ENCODE measurements around the gene KLHL26. TPM values are rescaled to one million over a fixed set of nuclear protein-coding genes. Genes with fewer than 3 reads are reported as not detected.

KLHL26 gene
- total and polyA plus RNA-seq, 2 experiments from 2014 or later, result 8.2 to 8.6 TPM

DNA sequence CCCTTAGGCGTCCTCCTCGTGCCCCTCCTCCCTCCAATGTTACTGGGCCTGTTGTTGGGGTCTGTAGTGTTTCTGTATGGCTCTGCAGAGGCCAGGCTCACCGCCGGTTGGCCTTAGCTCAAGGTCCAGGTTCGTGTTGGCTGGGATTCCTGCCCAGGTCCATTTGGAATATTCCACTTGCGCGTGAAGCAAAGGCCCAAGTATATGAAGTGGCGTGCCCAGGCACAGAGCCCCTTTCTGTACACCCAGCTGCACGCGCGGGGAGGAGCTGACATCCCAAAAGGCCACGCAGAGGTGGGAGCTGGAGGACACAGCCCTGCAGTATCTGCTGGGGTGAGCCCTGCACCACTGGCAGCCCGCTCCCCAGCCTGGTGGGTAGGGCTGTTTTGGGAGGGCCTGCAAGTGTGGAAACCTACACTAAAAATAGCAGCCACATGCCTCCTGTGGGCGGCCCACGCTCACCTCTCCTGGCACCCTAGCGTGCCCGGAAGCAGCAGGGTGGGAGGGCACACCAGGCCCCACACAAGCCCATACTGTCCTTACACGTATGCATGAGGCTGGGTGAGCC, 76.8 kb downstream of the KLHL26 start:
- no peak for DNase-seq (ENCODE audit: low read depth in 1 of 2, low spot score in 1 of 2)
- no peaks in the 10 kb centered on the region for H3K27me3 ChIP-seq
- TF ChIP-seq, protein P1, sequence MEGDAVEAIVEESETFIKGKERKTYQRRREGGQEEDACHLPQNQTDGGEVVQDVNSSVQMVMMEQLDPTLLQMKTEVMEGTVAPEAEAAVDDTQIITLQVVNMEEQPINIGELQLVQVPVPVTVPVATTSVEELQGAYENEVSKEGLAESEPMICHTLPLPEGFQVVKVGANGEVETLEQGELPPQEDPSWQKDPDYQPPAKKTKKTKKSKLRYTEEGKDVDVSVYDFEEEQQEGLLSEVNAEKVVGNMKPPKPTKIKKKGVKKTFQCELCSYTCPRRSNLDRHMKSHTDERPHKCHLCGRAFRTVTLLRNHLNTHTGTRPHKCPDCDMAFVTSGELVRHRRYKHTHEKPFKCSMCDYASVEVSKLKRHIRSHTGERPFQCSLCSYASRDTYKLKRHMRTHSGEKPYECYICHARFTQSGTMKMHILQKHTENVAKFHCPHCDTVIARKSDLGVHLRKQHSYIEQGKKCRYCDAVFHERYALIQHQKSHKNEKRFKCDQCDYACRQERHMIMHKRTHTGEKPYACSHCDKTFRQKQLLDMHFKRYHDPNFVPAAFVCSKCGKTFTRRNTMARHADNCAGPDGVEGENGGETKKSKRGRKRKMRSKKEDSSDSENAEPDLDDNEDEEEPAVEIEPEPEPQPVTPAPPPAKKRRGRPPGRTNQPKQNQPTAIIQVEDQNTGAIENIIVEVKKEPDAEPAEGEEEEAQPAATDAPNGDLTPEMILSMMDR (IDR thresholded peaks at IDR 0.05; ENCODE audit: low read depth, low read length), result no peak
- no peaks in the 10 kb centered on the region for H3K9me3 ChIP-seq (ENCODE audit: low read depth)
- peak overlapping the region; percentile 8 for H3K27ac ChIP-seq
- no peaks in the 10 kb centered on the region for H3K36me3 ChIP-seq
- no peak overlapping the region for H3K4me3 ChIP-seq
- H3K4me1 ChIP-seq (ENCODE audit: low read depth), result no peaks in the 10 kb centered on the region

DNA sequence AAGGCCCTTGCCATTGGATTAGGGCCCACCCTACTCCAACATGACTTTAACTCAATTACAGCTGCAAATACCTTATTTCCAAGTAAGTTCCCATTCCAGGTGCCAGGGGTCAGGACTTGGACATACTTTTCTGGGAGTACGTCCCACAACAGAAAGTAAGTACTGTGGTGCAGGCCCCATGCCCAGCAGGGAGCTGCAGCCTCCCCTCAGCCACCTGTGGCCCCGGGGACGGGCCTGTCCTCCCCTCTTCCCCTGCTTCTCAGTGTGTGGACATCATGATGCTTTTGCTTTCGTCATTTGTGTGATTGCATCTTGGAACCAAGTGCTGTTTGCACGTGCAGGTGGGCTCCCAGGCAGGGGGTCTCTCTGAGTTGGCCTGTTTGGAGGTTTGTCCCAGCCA, 78.6 kb downstream of the KLHL26 start:
- Histone ChIP-seq H3K4me3 (no peak overlapping the region), H3K27ac (no peak overlapping the region), H3K27me3 (no peaks in the 10 kb centered on the region), H3K4me1 (ENCODE audit: low read depth) (peaks cover 7% of the 10 kb centered on the region), H3K9me3 (ENCODE audit: low read depth) (no peaks in the 10 kb centered on the region), H3K36me3 (no peaks in the 10 kb centered on the region)
- TF ChIP-seq, protein P1 (IDR thresholded peaks at IDR 0.05; ENCODE audit: low read depth, low read length), result no peak
- DNase-seq (ENCODE audit: low read depth in 1 of 2, low spot score in 1 of 2), result no peak

DNA sequence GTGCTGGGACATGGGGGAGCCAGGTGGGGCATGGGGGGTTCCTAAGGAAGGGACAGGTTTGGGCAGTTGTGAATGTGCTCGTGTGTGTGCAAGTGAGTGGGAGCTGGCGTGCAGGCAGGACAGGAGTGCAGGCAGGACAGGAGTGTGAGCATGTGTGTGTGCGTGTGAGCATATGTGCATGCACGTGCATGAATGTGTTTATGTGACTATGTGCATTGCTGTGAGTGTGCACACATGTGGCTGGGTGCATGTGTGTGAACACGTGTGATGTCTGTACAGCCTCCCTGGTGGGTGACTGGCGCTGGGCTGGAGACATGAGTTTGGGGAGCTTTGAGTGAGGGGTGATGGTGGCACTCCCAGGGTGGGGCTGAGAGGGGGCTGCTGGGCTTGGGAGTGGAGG, 80.0 kb downstream of the KLHL26 start:
- H3K9me3 ChIP-seq (ENCODE audit: low read depth), result no peaks in the 10 kb centered on the region
- H3K4me3 ChIP-seq, result no peak overlapping the region
- H3K4me1 ChIP-seq (ENCODE audit: low read depth), result peaks cover 7% of the 10 kb centered on the region
- TF ChIP-seq, protein P1 (IDR thresholded peaks at IDR 0.05; ENCODE audit: low read depth, low read length), result no peak
- H3K36me3 ChIP-seq, result no peaks in the 10 kb centered on the region
- no peaks in the 10 kb centered on the region for H3K27me3 ChIP-seq
- no peak for DNase-seq (ENCODE audit: low read depth in 1 of 2, low spot score in 1 of 2)
- no peak overlapping the region for H3K27ac ChIP-seq

DNA sequence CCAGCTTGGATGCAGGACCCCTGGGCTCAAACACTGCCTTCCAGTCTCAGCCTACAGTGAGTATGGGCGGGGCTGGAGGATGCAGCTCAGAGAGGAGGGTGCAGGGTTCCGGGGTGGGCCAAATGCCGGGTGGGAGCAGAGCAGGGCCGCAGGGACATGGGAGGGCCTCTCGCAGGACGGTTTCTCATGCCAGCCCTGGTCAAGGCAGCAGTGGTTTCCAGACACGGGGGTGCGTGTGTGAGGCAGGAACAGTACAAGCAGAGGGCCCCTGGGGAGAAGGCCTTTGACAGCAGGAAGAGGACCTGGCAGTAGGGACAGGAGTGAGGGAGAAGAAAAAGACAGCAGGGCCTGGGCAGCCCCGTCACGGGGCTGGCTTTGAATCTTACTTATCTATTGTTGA, 80.8 kb downstream of the KLHL26 start:
- no peak for DNase-seq (ENCODE audit: low read depth in 1 of 2, low spot score in 1 of 2)
- no peak overlapping the region for H3K27ac ChIP-seq
- TF ChIP-seq, protein P1 (IDR thresholded peaks at IDR 0.05; ENCODE audit: low read depth, low read length), result no peak

DNA sequence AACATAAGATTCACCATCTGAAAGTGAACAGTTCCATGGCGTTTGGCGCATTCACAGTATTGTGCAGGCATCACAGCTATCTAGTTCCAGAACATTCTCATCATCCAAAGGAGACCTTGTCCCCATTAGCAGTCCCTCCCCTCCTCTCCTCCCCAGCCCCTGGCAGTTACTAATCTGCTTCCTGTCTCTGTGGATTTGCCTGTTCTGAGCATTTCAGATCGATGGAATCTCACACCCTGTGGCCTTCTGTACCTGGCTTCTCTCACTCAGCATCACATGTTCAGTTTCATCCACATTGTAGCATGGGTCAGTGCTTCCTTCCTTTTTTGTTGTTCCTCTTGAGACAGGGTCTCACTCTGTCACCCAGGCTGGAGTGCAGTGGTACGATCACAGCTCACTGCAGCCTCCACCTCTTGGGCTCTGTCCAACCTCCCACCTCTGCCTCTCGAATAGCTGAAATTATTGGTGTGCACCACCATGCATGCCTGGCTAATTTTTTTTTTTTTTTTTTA, 81.2 kb downstream of the KLHL26 start:
- no peak for DNase-seq (ENCODE audit: low read depth in 1 of 2, low spot score in 1 of 2)
- H3K9me3 ChIP-seq (ENCODE audit: low read depth), result no peaks in the 10 kb centered on the region
- TF ChIP-seq, protein P1 (IDR thresholded peaks at IDR 0.05; ENCODE audit: low read depth, low read length), result no peak
- peaks cover 7% of the 10 kb centered on the region for H3K4me1 ChIP-seq (ENCODE audit: low read depth)
- H3K27ac ChIP-seq, result no peak overlapping the region
- no peak overlapping the region for H3K4me3 ChIP-seq
- H3K36me3 ChIP-seq, result no peaks in the 10 kb centered on the region
- no peaks in the 10 kb centered on the region for H3K27me3 ChIP-seq

More for the DNA sequence above, 80.8 kb downstream of the KLHL26 start:
- Histone ChIP-seq H3K36me3 (no peaks in the 10 kb centered on the region), H3K4me3 (no peak overlapping the region), H3K27me3 (no peaks in the 10 kb centered on the region), H3K4me1 (ENCODE audit: low read depth) (peaks cover 7% of the 10 kb centered on the region), H3K9me3 (ENCODE audit: low read depth) (no peaks in the 10 kb centered on the region)

Measured in cardiac muscle cell (in vitro differentiated cells and primary cell).